ENCODE data around the gene PAX4. TPM values are rescaled to one million over a fixed set of nuclear protein-coding genes. Genes with fewer than 3 reads are reported as not detected.
A peak's percentile ranks its signal among the peaks of the same experiment; 100 is the strongest.

PAX4 gene
- not detected for total RNA-seq (2021; ENCODE audit: unreplicated experiment)
- polyA plus RNA-seq (2012): not detected in 2 replicates
- Bru-seq, nascent RNA: not detected
- not detected for BruChase-seq, experiment 1, labeled RNA remaining after a 6-hour chase
- not detected for BruChase-seq, experiment 2, labeled RNA remaining after a 2-hour chase
- long read RNA-seq: 0 reads

- Histone ChIP-seq H3K9ac (ENCODE audit: low read length) (no peak within 1 kb of the TSS), H3K27ac (ENCODE audit: low read depth, low read length) (no peak within 1 kb of the TSS), H3K4me1 (ENCODE audit: control insufficient read depth in 1 of 2, insufficient read depth in 2 of 2, low read length in 2 of 2) (no peaks in the 10 kb centered on the region), H3K9me2 (ENCODE audit: insufficient read depth) (no peaks in the 10 kb centered on the region), H3K27me3 (ENCODE audit: insufficient read depth, low read length) (peaks cover 91% of the 10 kb centered on the region), H3K4me3 (replicated peaks in 1 of 2; ENCODE audit: low read depth in 1 of 2, low read length in 2 of 2) (no peak within 1 kb of the TSS), H3K9me3 (ENCODE audit: control insufficient read depth in 1 of 2, insufficient read depth in 1 of 2, low read depth in 1 of 2, low read length in 2 of 2) (no peaks in the 10 kb centered on the region), H3K79me2 (ENCODE audit: insufficient read depth, low read length) (no peaks in the 10 kb centered on the region), H2AFZ (ENCODE audit: low read depth, low read length, poor library complexity, severe bottlenecking) (no peak within 1 kb of the TSS), H3K36me3 (ENCODE audit: control insufficient read depth in 1 of 2, insufficient read depth in 2 of 2, low read length in 2 of 2) (no peaks in the 10 kb centered on the region), H3K4me2 (ENCODE audit: low read length) (no peak within 1 kb of the TSS), H4K20me1 (ENCODE audit: insufficient read depth) (no peaks in the 10 kb centered on the region)
- intact Hi-C loops (cut with micrococcal nuclease): no loop called here
- ChIA-PET POLR2A (no interaction called here), RAD21 (ENCODE audit: low non-redundant PET in 1 of 2, low total read pairs in 2 of 2, uncharacterized antibody in 2 of 2, unreplicated experiment in 2 of 2) (no interaction called here), CTCF (interaction anchor here (1.0 kb wide), 1 partner anchor 11 kb away, joined by 3 read pairs; no protein-coding TSS in a partner anchor)
- no peak for DNase-seq (ENCODE audit: low read depth, low spot score)
- TF ChIP-seq FOSL1 (IDR thresholded peaks at IDR 0.05; ENCODE audit: low read depth) (no peak), JUND (IDR thresholded peaks at IDR 0.05) (no peak), ELF1 (IDR thresholded peaks at IDR 0.05; ENCODE audit: borderline replicate concordance, low read depth) (no peak), REST (IDR thresholded peaks at IDR 0.05; ENCODE audit: low read depth) (no peak), ZNF274 (IDR thresholded peaks at IDR 0.05; ENCODE audit: low read depth, low read length) (no peak), EGR1 (IDR thresholded peaks at IDR 0.05; ENCODE audit: low read depth) (no peak), POLR2A (IDR thresholded peaks at IDR 0.05; ENCODE audit: borderline replicate concordance, extremely low read depth, insufficient read depth, insufficient read length) (no peak), TCF7L2 (IDR thresholded peaks at IDR 0.05; ENCODE audit: borderline replicate concordance, extremely low read depth, insufficient read depth, insufficient read length) (no peak), YY1 (IDR thresholded peaks at IDR 0.05; ENCODE audit: extremely low read depth, insufficient replicate concordance, low read depth, low read length) (no peak), SRF (IDR thresholded peaks at IDR 0.05; ENCODE audit: low read depth) (no peak), CEBPB (IDR thresholded peaks at IDR 0.05; ENCODE audit: low read depth) (no peak), EZH2phosphoT487 (IDR thresholded peaks at IDR 0.05; ENCODE audit: borderline replicate concordance) (no peak)
- TF ChIP-seq, protein P1, sequence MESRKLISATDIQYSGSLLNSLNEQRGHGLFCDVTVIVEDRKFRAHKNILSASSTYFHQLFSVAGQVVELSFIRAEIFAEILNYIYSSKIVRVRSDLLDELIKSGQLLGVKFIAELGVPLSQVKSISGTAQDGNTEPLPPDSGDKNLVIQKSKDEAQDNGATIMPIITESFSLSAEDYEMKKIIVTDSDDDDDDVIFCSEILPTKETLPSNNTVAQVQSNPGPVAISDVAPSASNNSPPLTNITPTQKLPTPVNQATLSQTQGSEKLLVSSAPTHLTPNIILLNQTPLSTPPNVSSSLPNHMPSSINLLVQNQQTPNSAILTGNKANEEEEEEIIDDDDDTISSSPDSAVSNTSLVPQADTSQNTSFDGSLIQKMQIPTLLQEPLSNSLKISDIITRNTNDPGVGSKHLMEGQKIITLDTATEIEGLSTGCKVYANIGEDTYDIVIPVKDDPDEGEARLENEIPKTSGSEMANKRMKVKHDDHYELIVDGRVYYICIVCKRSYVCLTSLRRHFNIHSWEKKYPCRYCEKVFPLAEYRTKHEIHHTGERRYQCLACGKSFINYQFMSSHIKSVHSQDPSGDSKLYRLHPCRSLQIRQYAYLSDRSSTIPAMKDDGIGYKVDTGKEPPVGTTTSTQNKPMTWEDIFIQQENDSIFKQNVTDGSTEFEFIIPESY (IDR thresholded peaks at IDR 0.05; ENCODE audit: extremely low read depth, insufficient replicate concordance, low read length): no peak
- TF ChIP-seq, protein P2, sequence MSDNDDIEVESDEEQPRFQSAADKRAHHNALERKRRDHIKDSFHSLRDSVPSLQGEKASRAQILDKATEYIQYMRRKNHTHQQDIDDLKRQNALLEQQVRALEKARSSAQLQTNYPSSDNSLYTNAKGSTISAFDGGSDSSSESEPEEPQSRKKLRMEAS (IDR thresholded peaks at IDR 0.05): no peak
- TF ChIP-seq, protein P3, sequence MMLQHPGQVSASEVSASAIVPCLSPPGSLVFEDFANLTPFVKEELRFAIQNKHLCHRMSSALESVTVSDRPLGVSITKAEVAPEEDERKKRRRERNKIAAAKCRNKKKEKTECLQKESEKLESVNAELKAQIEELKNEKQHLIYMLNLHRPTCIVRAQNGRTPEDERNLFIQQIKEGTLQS (IDR thresholded peaks at IDR 0.05): no peak
- peak; percentile 38 for ATAC-seq
- BruUV-seq (replicated peaks): no TSS peak
These were observed at the start of gene PAX4 for GRCh38 chr7:127618042-127618441. Gene PAX4 (minus strand): TSS chr7:127618142. CDS start chr7:127615928, 2,214 bp downstream.

All from HCT116 (cell line).